ENCODE results near the gene RHBG. TPM values are rescaled to one million over a fixed set of nuclear protein-coding genes. Genes with fewer than 3 reads are reported as not detected.
"Not testable (repeated sequence)": the region's sequence is repeated elsewhere in the genome, so short reads cannot be mapped to it uniquely, and the experiment has no call there.

RHBG gene
- total and polyA plus RNA-seq, 12 donors = 0.16 to 3.0 (median 0.99) TPM; not detected in 2

DNA sequence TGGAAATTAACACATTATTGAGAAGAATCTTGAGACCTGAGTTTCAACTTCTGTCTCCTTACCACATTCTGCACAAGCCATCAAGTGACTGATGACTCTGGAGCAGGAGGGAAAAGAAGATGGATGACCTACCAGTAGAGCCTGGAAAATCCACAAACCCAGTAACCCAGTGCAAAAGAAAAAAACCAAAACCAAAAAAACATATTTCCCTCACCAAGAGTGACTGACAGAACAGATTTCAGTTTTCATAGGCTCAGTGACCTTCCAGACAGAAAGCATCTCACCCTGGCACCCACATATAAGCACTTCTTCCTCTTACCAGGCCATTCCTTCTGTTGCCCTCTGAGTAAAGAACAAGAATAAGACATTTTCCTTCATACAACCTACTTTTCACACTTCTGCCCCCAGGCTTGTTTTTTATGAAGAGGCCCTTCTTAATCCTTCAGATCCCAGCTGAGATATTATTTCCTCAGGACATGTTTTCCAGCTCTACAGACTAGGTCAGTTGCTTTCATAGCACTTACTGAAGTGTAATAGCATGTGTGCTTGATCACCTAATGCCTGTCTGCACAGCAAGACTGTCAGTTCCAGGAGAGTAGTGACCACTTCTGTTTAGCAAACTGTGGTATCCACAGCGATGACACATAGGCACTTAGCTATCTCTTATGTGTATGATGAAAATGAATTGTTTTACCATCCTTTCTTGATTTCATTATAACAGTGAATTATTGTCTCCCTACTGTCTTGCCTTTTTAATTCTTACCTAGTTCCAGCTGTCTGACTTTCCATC lies 26.6 kb upstream of the RHBG start:
- Histone ChIP-seq H3K27me3 (no peaks in the 10 kb centered on the region), H3K4me1 (replicated peaks in 1 of 2) (no peaks in the 10 kb centered on the region), H3K36me3 (replicated peaks in 1 of 2) (no peaks in the 10 kb centered on the region), H3K4me3 (no peak overlapping the region), H3K9me3 (replicated peaks in 1 of 3) (no peaks in the 10 kb centered on the region), H3K27ac (no peak overlapping the region)
- no peak for TF ChIP-seq POLR2A (IDR thresholded peaks at IDR 0.05)
- no peak for TF ChIP-seq CTCF (IDR thresholded peaks at IDR 0.05)
- DNase-seq = no peak
- intact Hi-C loops (cut with DNase I) = no loop called here
- WGBS, 4 donors = 71 to 88% (median 82%) methylated on average over 1 of the region's 1 CpG

GRCh38 chr1:156344409-156344808 lies 24.6 kb upstream of the RHBG start:
- intact Hi-C loops (cut with DNase I) = no loop called here
- no peak for TF ChIP-seq POLR2A (IDR thresholded peaks at IDR 0.05)
- no peak for TF ChIP-seq CTCF (IDR thresholded peaks at IDR 0.05)

GRCh38 chr1:156346035-156346434 lies 23.0 kb upstream of the RHBG start:
- not testable (repeated sequence) for DNase-seq
- 87 to 96% (median 91%) methylated on average over 2 of the region's 2 CpGs for WGBS, 4 donors

More at GRCh38 chr1:156344409-156344808, 24.6 kb upstream of the RHBG start:
- WGBS, 4 donors = 67 to 77% (median 75%) methylated on average over 3 of the region's 3 CpGs
- DNase-seq = no peak
- Histone ChIP-seq H3K27me3 (no peaks in the 10 kb centered on the region), H3K4me3 (no peak overlapping the region), H3K36me3 (replicated peaks in 1 of 2) (no peaks in the 10 kb centered on the region), H3K27ac (no peak overlapping the region), H3K4me1 (replicated peaks in 1 of 2) (no peaks in the 10 kb centered on the region), H3K9me3 (replicated peaks in 1 of 3) (no peaks in the 10 kb centered on the region)

GRCh38 chr1:156346636-156347035 lies 22.4 kb upstream of the RHBG start:
- intact Hi-C loops (cut with DNase I) = no loop called here
- 55 to 71% (median 65%) methylated on average over 2 of the region's 2 CpGs for WGBS, 4 donors

More at GRCh38 chr1:156346035-156346434, 23.0 kb upstream of the RHBG start:
- H3K36me3 ChIP-seq (replicated peaks in 1 of 2); intact Hi-C loops (cut with DNase I); H3K9me3 ChIP-seq (replicated peaks in 1 of 3); H3K4me3 ChIP-seq; H3K4me1 ChIP-seq (replicated peaks in 1 of 2); H3K27me3 ChIP-seq; H3K27ac ChIP-seq: not testable (repeated sequence)

More at GRCh38 chr1:156346636-156347035, 22.4 kb upstream of the RHBG start:
- Histone ChIP-seq H3K27me3 (no peaks in the 10 kb centered on the region), H3K4me1 (replicated peaks in 1 of 2) (no peaks in the 10 kb centered on the region), H3K4me3 (no peak overlapping the region), H3K9me3 (replicated peaks in 1 of 3) (no peaks in the 10 kb centered on the region), H3K27ac (no peak overlapping the region), H3K36me3 (replicated peaks in 1 of 2) (no peaks in the 10 kb centered on the region)
- TF ChIP-seq POLR2A (IDR thresholded peaks at IDR 0.05) = no peak
- no peak for TF ChIP-seq CTCF (IDR thresholded peaks at IDR 0.05)
- DNase-seq = no peak
